A172 (cell line): Measurements from ENCODE around the gene PSMB10. TPM values are rescaled to one million over a fixed set of nuclear protein-coding genes. Genes with fewer than 3 reads are reported as not detected.
"Not testable (repeated sequence)": the region's sequence is repeated elsewhere in the genome, so short reads cannot be mapped to it uniquely, and the experiment has no call there.

Source experiments
- DNase-seq: peaks from one replicate; pipeline ENCODE4 v3.0.0-alpha.2; 2015; ENCODE audit warnings: low spot score
- total RNA-seq: library from RNA; depleted of rRNA; stranded (reverse); fragments of >200 nt; shearing (Covaris generic); gene quantifications from 2 replicates; pipeline ENCODE4 v1.2.3, GENCODE V29; 2014

The PSMB10 gene
- total RNA-seq, 1 experiment from 2014 or later: 28.8 TPM

DNA sequence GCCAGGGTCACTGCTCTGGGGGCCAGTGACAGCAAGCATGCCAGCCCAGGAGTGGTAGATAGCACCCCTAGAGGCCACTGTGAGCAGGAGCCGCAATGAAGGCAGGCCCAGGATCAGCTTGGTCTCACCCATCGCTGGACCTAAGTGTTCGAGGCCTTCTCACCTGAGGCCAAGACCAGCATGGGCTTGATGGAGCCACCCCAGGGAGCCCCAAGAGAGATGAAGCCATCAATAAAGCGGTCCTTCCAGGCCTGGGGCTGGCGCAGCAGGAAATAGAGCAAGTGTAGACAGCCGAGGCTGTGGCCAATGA lies 5.5 kb upstream of the PSMB10 start:
- DNase-seq: no peak

DNA sequence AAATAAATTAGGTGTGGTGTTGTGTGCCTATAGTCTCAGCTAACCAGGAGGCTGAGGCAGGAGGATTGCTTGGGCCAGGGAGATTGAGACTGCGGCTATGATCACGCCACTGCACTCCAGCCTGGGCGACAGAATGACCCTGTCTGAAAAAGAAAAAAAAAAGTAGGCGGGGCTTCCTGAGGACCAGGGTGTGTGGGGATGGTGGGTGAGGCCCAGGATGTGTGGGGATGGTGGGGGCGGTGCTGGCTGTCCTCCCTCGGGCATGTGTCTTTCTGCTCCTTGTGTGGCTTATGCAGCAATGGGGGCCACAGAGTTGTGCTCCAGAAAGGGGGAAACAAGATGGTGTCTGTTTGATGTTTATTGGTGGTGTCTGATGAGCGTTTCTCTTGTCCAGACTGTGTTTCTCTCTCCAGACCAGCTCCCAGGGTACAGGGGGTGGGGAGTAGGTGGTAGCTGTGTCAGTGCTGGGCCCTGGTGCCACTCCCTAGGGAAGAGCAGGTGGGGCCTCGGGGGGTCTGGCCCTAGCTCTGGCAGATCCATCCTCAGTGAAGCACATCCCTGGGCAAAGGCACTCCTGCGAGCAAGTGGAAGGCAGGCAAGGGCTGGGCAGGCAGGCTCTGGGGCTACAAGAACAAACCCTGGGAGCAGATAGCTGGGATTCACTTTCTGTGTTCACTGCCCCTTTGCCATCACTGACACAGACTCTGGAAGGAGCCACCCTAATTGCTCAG lies 5.0 kb upstream of the PSMB10 start:
- no peak for DNase-seq

DNA sequence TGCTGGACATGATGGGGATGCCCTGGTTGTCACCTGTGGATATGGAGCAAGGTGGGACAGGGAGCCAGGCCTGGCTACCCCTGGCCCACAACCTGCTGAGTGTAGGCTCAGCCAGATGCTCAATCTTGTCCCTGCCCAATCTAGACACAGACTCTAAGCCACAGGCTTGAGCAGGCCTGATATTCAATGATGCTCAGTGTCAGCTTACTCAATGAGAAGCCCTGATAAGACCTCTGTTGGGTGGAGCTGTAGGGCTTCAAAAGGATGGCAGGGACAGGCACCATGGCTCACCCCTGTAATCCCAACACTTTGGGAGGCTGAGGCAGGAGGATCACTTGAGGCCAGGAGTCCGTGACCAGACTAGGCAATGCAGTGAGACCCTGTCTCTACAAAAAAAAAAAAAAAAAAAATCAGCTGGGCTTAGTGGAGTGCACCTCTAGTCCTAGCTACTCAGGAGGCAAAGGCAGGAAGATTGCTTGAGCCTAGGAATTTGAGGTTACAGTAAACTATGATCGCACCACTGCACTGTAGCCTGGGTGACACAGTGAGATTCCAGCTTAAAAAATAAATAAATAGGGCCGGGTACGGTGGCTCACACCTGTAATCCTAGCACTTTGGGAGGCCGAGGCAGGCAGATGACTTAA lies 3.9 kb upstream of the PSMB10 start:
- DNase-seq: no peak

DNA sequence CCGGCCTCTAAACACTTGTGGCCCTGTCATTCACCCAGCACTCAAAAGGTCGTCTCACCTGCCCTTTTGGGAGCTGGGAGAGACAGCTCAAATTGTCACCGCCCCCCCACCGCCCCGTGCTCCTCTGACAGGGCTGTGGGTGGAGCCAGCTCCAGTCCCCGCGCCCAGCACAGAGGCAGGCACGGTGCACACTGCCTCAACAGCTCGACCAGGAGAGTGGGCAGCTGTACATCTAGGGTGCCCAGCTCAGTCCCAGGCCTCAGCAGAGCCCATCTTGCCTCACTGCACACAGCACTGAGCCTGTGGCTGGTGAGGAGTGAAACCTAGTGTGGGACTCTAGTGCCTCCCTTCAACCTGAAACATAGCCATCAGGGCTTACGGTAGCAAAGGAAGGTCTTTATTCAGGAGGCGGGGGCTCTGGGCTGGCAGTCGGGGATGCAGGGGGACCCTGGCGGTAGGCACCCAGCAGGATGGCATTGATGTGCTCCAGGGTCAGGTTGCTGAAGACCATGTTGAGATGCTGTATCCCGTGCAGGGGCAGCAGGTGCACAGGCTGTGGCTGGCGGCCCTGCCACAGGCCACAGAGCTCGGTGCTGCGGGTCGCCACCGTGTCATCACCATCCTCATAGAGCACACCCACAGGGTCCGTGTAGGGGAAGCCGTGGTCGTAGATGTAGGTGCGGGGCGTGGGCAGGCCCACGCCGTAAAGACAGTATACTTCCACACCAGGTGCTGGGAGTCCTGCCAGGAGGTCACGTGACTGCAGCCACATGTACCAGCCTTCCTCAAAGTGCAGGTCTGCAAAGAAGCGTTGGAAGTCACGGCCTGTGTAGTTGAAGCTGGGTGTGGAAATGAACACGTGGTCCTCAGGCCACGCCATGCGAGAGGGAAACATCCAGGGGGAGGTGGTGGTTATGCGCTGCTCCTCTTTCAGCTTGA lies 3.1 kb upstream of the PSMB10 start:
- DNase-seq: no peak

DNA sequence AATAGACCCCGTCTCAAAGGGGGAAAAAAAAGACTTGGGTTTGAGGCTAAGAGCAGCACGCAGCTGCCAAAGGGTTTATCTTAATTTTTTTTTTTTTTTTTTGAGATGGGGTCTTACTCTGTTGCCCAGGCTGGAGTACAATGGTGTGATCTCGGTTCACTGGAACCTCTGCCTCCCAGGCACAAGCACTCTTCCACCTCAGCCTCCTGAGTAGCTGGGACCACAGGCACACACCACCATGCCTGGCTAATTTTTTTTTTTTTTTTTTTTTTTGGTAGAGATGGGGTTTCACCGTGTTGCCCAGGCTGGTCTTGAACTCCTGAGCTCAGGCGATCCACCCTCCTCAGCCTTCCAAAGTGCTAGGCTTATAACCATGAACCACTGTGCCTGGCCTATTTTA lies 1.1 kb upstream of the PSMB10 start:
- DNase-seq: not testable (repeated sequence)

DNA sequence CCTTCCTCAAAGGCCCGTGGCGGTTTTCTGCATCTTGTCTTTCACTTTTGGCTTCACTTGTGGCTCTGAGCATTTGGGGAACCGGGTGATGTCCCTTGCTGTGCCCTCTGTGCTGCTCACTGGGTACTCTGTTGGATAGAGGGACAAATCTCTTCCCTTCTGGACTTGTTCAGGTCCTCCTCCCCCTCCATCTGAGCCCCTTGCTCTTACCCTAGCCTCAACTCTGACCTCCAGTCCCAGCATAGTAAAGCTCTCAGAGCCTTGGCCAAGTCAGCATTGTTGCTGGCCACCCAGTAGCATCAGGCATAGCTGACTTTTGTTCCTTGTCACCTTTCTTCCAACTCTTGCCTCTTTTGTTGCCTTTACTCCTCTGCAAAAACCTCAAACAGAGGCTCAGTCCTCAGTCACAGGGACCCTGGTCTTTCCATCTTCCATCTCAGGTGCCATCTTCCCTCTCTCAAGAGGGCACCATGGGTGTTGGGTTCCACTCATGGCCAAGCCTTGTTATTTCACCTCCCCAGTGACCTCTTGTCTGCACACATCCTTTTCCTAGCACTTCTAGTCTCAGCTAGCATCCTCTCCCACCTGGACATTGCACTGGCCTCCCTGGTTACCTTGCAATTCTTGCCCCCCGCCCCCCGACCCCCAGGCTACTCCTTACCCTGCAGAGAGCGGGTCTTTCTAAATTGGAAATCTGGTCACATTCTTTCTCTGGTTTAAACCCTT lies 393 bp upstream of the PSMB10 start:
- peak; percentile 49 for DNase-seq

DNA sequence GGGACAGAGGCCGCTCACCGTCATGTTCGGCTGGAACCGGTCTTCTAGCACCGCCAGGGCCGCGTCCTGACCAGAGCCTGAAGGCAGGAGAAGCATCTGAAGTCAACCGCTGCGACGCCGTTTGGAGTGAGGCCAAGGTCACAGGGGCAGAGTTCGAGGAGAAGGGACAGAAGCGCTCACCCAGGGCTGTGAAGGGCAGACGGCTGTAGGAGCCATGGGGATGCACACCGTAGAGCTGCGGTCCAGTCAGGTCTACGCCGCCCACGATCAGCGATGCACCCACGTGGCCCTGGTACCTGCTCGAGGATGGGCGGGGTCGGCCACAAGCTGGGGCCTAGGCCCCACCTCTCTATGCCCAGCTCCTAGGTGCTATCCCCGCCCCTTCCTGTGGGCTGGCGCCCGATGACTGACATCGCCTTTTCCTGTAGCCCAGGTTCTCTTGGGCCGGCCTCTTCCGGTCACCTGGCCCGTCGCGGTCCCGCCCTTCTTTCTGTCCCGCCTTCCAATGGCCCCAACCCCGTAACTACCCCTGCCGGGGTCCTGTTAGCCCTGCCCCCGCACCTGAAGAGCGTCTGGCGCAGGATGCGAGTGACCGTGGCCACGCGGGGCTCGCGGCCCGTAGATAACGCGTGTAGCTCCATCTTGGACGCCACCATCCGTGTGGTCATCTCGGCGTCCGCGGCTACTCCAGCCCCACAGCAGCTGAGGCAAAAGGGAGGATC lies 1.1 kb downstream of the PSMB10 start:
- peak; percentile 90 for DNase-seq

DNA sequence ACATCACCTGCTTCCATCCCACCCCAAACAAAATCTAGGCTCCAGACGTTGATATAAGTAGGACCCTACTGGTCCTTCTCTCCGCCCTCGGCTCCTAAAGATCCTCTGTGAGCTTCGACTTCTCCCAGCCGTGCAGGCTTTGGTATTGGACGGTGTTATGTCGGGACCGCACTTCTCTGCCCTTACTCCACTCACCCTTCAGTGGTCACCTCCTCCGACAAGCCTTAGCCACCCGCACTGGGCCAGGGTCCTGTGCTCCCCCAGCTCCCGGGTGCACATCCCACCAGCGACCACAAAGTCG lies 1.6 kb downstream of the PSMB10 start:
- no peak for DNase-seq

DNA sequence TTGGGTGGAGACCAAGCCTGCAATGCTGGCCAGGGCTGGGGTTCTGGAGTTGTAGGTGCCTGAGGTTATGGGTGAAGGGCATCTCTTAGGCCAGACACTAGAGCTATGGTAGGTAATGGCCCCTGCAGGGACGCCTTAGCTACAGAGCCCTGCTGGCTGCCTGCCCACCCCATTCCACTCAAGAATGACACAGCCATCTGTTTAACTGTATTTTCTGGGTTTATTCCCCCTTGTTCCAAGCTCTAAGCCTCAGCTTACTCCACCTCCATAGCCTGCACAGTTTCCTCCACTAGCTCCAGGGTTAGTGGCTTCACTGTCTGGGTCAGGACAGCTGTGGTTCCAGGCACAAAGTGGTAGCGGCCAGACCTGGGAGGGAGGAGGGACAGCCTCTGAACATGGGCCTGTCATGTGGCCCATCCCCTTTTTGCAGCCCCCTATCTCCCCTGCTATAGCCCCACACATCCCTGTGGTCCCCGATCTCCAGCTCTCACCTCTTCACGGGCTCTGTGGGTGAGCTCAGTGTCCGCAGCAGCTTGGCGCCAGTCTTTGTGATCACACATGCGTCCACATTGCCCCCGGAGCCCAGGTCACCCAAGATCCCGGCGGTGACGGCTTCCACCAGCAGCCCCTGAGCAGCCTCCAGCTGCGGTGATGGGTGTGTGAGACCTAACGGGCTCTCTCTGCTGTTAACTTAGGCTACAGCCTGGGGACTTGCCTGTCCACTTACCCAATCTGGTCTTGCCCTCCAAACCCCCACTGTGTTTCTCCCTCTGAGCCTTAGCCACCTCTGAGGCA lies 2.1 kb downstream of the PSMB10 start:
- no peak for DNase-seq

DNA sequence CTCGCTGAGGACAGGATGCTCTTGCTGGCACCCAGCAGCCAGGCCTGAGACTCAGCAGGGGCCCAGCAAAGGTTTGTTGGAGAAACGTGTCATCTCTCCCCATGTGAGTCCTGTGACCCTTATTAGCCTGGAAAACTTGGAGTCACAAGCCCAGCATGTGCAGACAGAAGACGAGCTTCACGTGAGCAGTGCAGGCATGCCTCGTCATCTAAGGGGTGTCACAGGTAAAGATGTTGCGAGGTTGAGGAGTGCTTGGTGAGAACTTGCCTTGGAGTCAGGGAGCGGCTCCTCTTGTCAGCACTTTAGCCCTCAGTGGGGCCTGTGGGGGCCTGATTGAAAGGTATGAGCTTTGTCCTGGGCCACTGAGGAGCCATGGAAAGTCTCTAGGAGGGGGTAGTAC lies 2.8 kb downstream of the PSMB10 start:
- DNase-seq: no peak

DNA sequence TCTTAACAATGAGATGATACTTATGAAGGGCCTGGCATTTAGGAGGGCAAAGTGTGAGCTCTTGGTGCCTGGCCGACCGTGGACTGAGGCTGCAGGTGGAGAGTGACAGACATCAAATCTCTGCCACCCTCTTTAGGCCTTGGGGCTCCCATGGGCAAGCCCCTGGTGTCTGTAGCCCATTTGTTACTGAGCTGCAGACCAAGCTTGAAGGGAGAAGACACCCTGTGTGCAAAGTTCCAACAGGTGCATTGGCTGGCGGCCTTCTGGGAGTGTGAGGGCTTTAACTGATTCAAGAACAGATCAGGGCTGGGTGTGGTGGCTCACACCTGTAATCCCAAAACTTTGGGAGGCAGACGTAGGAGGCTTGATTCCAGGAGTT lies 4.2 kb downstream of the PSMB10 start:
- no peak for DNase-seq

DNA sequence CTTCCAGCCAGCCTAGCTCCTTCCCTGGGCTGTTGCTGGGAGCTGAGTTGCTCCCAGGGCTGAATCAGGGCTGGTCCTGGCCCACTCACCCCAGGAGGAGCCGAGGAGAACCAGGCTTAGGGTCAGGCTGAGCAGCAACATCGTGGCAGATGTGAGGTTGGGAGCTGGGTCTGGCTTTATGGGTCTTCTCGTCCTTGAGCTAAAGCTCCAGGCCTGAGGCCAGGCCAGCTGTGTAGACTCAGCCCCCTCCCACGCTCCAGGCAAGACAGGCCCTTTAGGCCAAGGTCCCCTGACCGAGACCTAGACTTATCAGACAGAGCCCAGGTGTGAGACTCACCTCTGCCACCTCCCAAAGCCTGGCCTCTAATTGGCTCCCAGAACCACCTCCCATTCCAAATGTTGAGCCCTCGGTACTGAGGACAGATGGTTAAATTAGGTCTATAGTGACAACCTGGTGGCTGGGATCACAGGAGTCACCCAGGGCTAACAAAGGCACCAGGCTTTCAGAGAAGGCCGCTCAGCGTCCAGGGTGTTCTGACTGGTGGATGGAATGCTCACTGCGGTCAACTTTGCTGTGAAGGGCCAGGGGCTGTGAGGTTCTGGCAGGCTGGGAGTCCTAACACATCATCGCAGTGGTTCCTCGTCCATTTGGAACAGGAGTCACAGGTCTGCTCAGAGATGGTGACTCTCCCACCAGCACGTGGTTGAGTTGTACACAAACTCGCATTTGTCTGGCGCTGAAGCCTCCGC lies 4.8 kb downstream of the PSMB10 start, which contains the start of gene CTRL:
TSS of gene CTRL (minus strand) at position 151 of the 750 bp plus-strand sequence. CDS start at position 141, 10 bp downstream.
- DNase-seq: no peak

DNA sequence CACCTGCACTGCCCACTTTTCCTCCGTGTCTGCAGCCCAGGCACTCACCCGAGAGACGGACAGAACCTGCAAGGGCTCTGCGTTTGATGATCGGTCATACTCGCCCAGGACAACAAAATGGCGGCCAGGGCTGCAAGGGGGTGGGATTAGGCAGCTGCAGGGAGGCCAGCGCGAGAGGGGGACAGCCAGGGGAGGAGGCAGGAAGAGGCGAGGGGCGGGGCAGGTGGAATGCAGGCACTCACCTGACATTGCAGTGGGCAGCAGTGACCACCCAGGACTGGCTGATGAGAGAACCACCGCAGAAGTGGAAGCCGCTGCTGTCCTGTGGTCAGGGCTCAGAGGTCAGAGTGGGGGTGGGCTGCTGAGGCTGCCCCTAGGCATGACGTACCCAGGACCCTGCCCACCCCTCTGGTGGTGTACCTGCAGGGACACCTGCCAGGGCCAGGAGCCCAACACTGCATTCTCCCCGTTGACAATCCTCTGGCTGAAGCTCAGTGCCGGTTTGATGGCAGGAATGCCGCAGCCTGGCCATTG lies 5.9 kb downstream of the PSMB10 start:
- DNase-seq: no peak

DNA sequence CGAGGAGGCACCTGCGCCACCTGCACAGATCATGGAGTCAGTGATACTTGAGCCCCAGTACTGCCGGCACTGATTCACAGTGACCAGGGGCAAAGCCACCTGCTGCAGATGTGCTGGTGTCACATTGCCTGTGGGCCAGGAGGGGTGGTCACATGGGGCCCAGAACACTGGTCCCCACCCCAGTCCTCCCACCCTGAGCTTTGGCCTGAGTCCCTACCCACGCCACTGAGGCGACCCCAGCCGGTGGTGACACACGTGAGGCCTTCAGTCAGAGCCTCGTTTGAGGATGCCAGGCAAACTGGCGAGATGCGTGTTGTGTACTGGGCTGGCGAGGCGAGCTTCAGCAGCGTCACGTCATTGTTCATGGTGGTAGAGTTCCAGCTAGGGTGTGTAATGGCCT lies 6.5 kb downstream of the PSMB10 start:
- no peak for DNase-seq

DNA sequence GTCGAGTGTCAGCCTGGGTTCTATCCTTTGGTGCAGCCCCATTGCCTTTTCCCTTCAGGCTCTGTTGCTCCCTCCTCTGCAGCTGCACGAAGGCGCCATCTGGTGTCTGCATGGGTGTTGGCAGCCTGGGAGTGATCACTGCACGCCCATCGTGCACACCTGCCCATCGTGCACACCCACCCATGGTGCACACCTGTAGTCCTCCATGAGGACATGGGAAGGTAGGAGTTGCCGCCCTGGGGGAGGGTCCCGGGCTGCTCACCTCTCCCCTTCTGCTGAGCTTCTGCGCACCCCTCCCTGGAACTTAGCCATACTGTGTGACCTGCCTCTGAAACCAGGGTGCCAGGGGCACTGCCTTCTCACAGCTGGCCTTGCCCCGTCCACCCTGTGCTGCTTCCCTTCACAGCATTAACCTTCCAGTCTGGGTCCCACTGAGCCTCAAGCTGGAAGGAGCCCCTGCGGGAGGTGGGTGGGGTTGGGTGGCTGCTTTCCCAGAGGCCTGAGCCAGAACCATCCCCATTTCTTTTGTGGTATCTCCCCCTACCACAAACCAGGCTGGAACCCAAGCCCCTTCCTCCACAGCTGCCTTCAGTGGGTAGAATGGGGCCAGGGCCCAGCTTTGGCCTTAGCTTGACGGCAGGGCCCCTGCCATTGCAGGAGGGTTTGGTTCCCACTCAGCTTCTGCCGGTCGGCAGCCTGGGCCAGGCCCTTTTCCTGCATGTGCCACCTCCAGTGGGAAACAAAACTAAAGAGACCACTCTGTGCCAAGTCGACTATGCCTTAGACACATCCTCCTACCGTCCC lies 7.9 kb downstream of the PSMB10 start:
- no peak for DNase-seq

DNA sequence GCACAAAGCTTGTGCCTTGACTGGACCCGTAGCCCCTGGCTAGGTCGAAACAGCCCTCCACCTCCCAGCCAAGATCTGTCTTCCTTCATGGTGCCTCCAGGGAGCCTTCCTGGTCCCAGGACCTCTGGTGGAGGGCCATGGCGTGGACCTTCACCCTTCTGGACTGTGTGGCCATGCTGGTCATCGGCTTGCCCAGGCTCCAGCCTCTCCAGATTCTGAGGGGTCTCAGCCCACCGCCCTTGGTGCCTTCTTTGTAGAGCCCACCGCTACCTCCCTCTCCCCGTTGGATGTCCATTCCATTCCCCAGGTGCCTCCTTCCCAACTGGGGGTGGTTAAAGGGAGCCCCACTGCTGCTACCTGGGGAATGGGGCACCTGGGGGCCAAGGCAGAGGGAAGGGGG lies 8.5 kb downstream of the PSMB10 start:
- DNase-seq: no peak

DNA sequence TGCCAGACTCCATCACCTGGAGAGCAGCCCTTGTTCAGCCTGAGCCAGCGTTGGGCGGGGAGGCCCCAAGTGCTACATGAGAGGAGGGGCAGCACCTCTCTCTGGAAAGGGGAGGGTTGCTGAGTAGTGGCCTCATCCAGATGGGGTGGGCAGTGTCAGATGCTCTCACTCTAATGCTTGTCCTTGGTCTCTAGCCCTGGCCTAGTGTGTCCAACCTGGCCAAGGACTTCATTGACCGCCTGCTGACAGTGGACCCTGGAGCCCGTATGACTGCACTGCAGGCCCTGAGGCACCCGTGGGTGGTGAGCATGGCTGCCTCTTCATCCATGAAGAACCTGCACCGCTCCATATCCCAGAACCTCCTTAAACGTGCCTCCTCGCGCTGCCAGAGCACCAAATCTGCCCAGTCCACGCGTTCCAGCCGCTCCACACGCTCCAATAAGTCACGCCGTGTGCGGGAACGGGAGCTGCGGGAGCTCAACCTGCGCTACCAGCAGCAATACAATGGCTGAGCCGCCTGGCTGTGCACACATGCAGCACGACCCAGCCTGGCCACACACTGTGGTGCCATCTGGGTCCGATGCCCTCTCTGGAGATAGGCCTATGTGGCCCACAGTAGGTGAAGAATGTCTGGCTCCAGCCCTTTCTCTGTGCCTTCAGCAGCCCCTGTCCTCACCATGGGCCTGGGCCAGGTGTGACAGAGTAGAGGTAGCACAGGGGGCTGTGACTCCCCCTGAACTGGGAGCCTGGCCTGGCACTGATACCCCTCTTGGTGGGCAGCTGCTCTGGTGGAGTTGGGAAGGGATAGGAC lies 9.3 kb downstream of the PSMB10 start:
- no peak for DNase-seq

DNA sequence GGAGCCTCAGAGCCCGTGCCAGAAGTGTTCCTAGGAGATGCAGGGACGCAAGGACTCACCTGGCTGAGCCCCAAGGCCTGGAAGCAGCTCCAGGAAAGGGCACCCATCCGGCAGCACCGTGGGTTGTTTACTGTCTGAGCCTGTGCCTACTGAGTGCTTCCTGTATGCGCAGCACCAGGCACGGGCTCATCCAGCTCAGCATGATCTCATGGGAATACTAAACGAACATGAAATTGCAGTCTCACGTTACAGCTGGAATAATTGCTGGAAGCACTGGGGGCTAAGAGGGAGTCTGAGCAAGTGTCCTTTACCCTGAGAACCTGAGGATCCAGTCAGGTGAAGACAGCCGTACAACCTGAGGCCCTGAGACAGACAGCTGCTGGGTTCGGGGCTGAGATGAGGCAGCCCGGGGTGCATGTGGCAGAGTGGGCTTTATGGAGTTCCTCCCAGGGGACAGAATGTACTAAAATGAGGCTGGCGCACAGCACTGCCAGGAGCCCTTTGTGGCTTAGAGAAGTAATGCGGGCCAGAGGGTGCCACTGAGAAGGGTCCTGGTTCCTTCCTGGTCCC lies 10.4 kb downstream of the PSMB10 start:
- no peak for DNase-seq
